HEK293 (cell line): ENCODE data around the gene NFIC.

ENCODE experiments used
- CTCF ChIA-PET: fragments of 350-600 bp; formaldehyde crosslinking; extraction: SDS; loops from one replicate; lab custom pipeline; 2021; ENCODE audit warnings: antibody characterized with exemption; lab: Yijun Ruan, JAX
- POLR2A ChIA-PET: fragments of 300-600 bp; formaldehyde crosslinking; extraction: SDS; loops from one replicate; lab custom pipeline; 2020; ENCODE audit warnings: antibody characterized with exemption, inconsistent platforms; lab: Yijun Ruan, JAX
- H3K27ac ChIP-seq: fragments of 200-500 bp; sonication (Bioruptor generic); 2 replicates; pipeline ENCODE4 v1.5.1; 2014; ENCODE audit warnings: low read depth, low read length, control low read depth, inconsistent platforms; ENCODE audit errors: extremely low read depth
- H3K36me3 ChIP-seq, 2 experiments: fragments of 200-500 bp in 1 of 2; sonication (Bioruptor generic) in 1 of 2; 1 replicate in 1 of 2; 2 replicates in 1 of 2; pipeline ENCODE4 v1.5.1; 2014 to 2017; ENCODE audit warnings: inconsistent platforms in 2 of 2, low read length in 2 of 2; ENCODE audit not compliant: control insufficient read depth in 2 of 2, insufficient read depth in 1 of 2
- H3K4me1 ChIP-seq: fragments of 200-500 bp; sonication (Bioruptor generic); 2 replicates; pipeline ENCODE4 v1.5.1; 2014; ENCODE audit warnings: mild to moderate bottlenecking, low read length, inconsistent platforms; ENCODE audit not compliant: control insufficient read depth, insufficient read depth
- H3K4me3 ChIP-seq: 2 replicates; pipeline ENCODE4 v1.5.1; 2011; ENCODE audit warnings: low read depth, mild to moderate bottlenecking, control low read depth, low read length, moderate library complexity
- H3K9me3 ChIP-seq: fragments of 200-500 bp; sonication (Bioruptor generic); 2 replicates; pipeline ENCODE4 v1.5.1; 2014; ENCODE audit warnings: low read depth, low read length, inconsistent platforms; ENCODE audit not compliant: control insufficient read depth, insufficient read depth
- KLF9 ChIP-seq: fragments of 450-650 bp; formaldehyde crosslinking; IDR thresholded peaks from 2 replicates; pipeline ENCODE4 v1.5.1; 2016; ENCODE audit warnings: missing biosample characterization, missing genetic modification characterization, low read depth
- MZF1 ChIP-seq: fragments of 450-650 bp; formaldehyde crosslinking; IDR thresholded peaks from 2 replicates; pipeline ENCODE4 v1.5.1; 2017; ENCODE audit warnings: missing biosample characterization, missing genetic modification characterization, borderline replicate concordance
- SETDB1 ChIP-seq: IDR thresholded peaks from one replicate; pipeline ENCODE4 v1.6.1; 2017; ENCODE audit warnings: mild to moderate bottlenecking, low read length, moderate library complexity, mixed read lengths; ENCODE audit not compliant: insufficient read length
- SP2 ChIP-seq: fragments of 450-650 bp; formaldehyde crosslinking; IDR thresholded peaks from 2 replicates; pipeline ENCODE4 v1.5.1; 2016; ENCODE audit warnings: missing biosample characterization, missing genetic modification characterization
- ZBTB21 ChIP-seq: fragments of 450-650 bp; formaldehyde crosslinking; IDR thresholded peaks from 2 replicates; pipeline ENCODE4 v1.5.1; 2017; ENCODE audit warnings: missing biosample characterization, missing genetic modification characterization
- ZFHX2 ChIP-seq: fragments of 450-650 bp; formaldehyde crosslinking; conservative IDR thresholded peaks from 2 replicates; pipeline ENCODE4 v1.5.1; 2016; ENCODE audit warnings: missing biosample characterization, missing genetic modification characterization
- ZFP3 ChIP-seq: fragments of 450-650 bp; formaldehyde crosslinking; IDR thresholded peaks from 2 replicates; pipeline ENCODE4 v1.5.1; 2016; ENCODE audit warnings: low read depth, missing biosample characterization, missing genetic modification characterization
- ZNF132 ChIP-seq: fragments of 450-650 bp; formaldehyde crosslinking; IDR thresholded peaks from 2 replicates; pipeline ENCODE4 v1.5.1; 2017; ENCODE audit warnings: missing biosample characterization, missing genetic modification characterization, borderline replicate concordance
- ZNF133 ChIP-seq: fragments of 450-650 bp; formaldehyde crosslinking; IDR thresholded peaks from 2 replicates; pipeline ENCODE4 v1.5.1; 2016; ENCODE audit warnings: missing biosample characterization, missing genetic modification characterization
- ZNF155 ChIP-seq: fragments of 450-650 bp; formaldehyde crosslinking; IDR thresholded peaks from 2 replicates; pipeline ENCODE4 v1.5.1; 2016; ENCODE audit warnings: missing biosample characterization, missing genetic modification characterization
- ZNF19 ChIP-seq: fragments of 450-650 bp; formaldehyde crosslinking; IDR thresholded peaks from 2 replicates; pipeline ENCODE4; 2016; ENCODE audit warnings: missing biosample characterization, missing genetic modification characterization, low read depth
- ZNF23 ChIP-seq: fragments of 450-650 bp; formaldehyde crosslinking; IDR thresholded peaks from 2 replicates; pipeline ENCODE4 v1.5.1; 2016; ENCODE audit warnings: missing biosample characterization, missing genetic modification characterization, borderline replicate concordance
- ZNF350 ChIP-seq: fragments of 450-650 bp; formaldehyde crosslinking; IDR thresholded peaks from 2 replicates; pipeline ENCODE4 v1.5.0; 2017; ENCODE audit warnings: missing biosample characterization, mild to moderate bottlenecking, missing genetic modification characterization
- ZNF391 ChIP-seq: fragments of 450-650 bp; formaldehyde crosslinking; IDR thresholded peaks from 2 replicates; pipeline ENCODE4 v1.5.1; 2016; ENCODE audit warnings: low read depth, missing biosample characterization, missing genetic modification characterization, borderline replicate concordance
- ZNF416 ChIP-seq: fragments of 450-650 bp; formaldehyde crosslinking; IDR thresholded peaks from 2 replicates; pipeline ENCODE4 v1.5.1; 2016; ENCODE audit warnings: missing biosample characterization, missing genetic modification characterization
- ZNF426 ChIP-seq: fragments of 450-650 bp; formaldehyde crosslinking; IDR thresholded peaks from 2 replicates; pipeline ENCODE4 v1.5.1; 2017; ENCODE audit warnings: missing biosample characterization, missing genetic modification characterization, mild to moderate bottlenecking, inconsistent platforms, moderate library complexity
- ZNF658 ChIP-seq: fragments of 450-650 bp; formaldehyde crosslinking; IDR thresholded peaks from 2 replicates; pipeline ENCODE4; 2016; ENCODE audit warnings: missing biosample characterization, missing genetic modification characterization
- ZNF664 ChIP-seq: fragments of 450-650 bp; formaldehyde crosslinking; IDR thresholded peaks from 2 replicates; pipeline ENCODE4 v1.5.1; 2016; ENCODE audit warnings: missing biosample characterization, missing genetic modification characterization
- ZNF843 ChIP-seq: fragments of 450-650 bp; formaldehyde crosslinking; IDR thresholded peaks from 2 replicates; pipeline ENCODE4 v1.5.1; 2016; ENCODE audit warnings: missing biosample characterization, missing genetic modification characterization
- TF ChIP-seq, protein P1 (sequence below): fragments of 450-650 bp; formaldehyde crosslinking; IDR thresholded peaks from 2 replicates; pipeline ENCODE4 v1.5.1; 2016; ENCODE audit warnings: missing biosample characterization, missing genetic modification characterization
- TF ChIP-seq, protein P2 (sequence below): fragments of 450-650 bp; formaldehyde crosslinking; IDR thresholded peaks from 2 replicates; pipeline ENCODE4 v1.5.0; 2017; ENCODE audit warnings: missing biosample characterization, missing genetic modification characterization, borderline replicate concordance
- TF ChIP-seq, protein P3 (sequence below): fragments of 450-650 bp; formaldehyde crosslinking; IDR thresholded peaks from 2 replicates; pipeline ENCODE4 v1.5.1; 2016; ENCODE audit warnings: missing biosample characterization, missing genetic modification characterization
- TF ChIP-seq, protein P4 (sequence below): fragments of 450-650 bp; formaldehyde crosslinking; IDR thresholded peaks from 2 replicates; pipeline ENCODE4 v1.5.1; 2016; ENCODE audit warnings: missing biosample characterization, missing genetic modification characterization, low read depth
- TF ChIP-seq, protein P5 (sequence below): fragments of 450-650 bp; IDR thresholded peaks from 2 replicates; pipeline ENCODE4 v1.5.1; 2018; ENCODE audit warnings: missing biosample characterization, mild to moderate bottlenecking, missing genetic modification characterization

NFIC gene

DNA sequence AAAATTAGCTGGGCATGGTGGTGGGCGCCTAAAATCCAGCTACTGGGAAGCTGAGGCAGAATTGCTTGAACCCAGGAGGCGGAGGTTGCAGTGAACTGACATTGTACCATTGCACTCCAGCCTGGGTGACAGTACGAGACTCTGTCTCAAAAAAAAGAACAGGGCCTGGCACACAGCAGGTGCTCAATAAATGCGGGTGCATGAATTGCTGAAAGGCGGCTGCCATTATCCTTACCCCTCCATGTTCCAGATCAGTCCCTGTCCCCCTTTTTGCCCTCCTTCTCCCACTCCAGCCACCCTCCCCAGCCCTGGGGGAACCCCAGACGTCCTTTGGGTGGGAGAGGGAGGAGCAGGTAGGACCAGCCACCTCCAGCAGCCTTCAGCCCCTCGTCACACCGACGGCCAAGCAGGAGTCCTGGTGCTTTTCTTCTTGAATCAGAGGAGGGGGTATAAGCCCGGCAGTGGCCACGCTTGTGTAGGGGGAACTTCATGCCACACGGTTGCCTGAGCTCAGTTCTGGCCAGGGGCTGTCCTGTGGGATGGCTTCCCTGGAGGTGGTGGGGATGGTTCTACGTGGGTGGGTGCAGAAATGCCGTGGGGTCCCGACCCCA is 20.4 kb upstream of the NFIC start:
- ChIA-PET CTCF (interaction anchor here (0.5 to 1.0 kb wide), 3 partner anchors 10 to 342 kb away, joined by 3 read pairs; no protein-coding TSS in a partner anchor), POLR2A (interaction anchor here (0.5 kb wide), 1 partner anchor 73 kb away, joined by 5 read pairs; no protein-coding TSS in a partner anchor)
- Histone ChIP-seq H3K4me1 (no peaks in the 10 kb centered on the region), H3K9me3 (no peaks in the 10 kb centered on the region), H3K36me3 (no peaks in the 10 kb centered on the region), H3K27ac (no peak overlapping the region), H3K4me3 (no peak overlapping the region)
- TF ChIP-seq ZNF391 (no peak), ZFHX2 (tag by site-specific recombination) (peak; percentile 30), ZNF132 (tag by site-specific recombination) (no peak), ZNF664 (tag by site-specific recombination) (0 out of 2 replicates have a peak, but pooled peaks have one; percentile 26), MZF1 (tag by site-specific recombination) (no peak)

DNA sequence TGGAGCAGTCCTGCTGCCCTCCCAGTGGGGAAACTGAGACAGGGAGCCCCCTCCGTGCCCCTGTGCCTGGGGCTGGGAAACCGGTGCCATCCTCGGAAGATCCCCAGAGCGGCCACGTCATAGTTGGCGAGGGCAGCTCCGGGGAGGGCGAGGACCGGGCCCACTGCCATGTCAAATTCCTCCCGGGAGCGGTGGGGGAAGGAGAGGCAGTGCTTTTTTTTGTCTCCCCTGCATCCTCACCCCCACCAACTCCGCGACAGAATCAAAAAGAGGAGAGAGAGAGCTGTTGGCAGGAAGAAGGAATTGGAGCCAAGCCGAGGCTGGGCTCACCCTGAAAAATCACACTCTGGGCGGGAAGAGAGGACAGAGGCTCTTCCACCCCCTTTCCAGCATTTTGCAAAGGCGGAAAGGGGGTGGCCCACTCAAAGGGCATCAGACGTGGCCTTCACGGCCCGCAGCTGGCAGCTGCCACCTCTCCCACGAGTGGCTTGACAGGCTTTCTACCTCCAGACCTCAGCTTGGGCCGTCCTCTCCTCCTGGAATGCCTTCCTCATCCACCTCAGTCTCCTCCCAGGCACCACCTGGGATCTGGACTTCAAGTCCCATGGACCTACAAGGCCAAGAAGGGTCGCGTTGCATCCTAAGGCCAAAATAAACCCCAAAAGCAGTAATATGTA is 19.6 kb upstream of the NFIC start:
- Histone ChIP-seq H3K36me3 (no peaks in the 10 kb centered on the region), H3K27ac (no peak overlapping the region), H3K4me3 (no peak overlapping the region), H3K4me1 (no peaks in the 10 kb centered on the region), H3K9me3 (no peaks in the 10 kb centered on the region)
- ChIA-PET CTCF (interaction anchor here (0.5 to 1.0 kb wide), 6 partner anchors 11 to 341 kb away, joined by 3 read pairs; no protein-coding TSS in a partner anchor), POLR2A (interaction anchor here (0.5 kb wide), 1 partner anchor 73 kb away, joined by 5 read pairs; no protein-coding TSS in a partner anchor)
- TF ChIP-seq, protein P1, sequence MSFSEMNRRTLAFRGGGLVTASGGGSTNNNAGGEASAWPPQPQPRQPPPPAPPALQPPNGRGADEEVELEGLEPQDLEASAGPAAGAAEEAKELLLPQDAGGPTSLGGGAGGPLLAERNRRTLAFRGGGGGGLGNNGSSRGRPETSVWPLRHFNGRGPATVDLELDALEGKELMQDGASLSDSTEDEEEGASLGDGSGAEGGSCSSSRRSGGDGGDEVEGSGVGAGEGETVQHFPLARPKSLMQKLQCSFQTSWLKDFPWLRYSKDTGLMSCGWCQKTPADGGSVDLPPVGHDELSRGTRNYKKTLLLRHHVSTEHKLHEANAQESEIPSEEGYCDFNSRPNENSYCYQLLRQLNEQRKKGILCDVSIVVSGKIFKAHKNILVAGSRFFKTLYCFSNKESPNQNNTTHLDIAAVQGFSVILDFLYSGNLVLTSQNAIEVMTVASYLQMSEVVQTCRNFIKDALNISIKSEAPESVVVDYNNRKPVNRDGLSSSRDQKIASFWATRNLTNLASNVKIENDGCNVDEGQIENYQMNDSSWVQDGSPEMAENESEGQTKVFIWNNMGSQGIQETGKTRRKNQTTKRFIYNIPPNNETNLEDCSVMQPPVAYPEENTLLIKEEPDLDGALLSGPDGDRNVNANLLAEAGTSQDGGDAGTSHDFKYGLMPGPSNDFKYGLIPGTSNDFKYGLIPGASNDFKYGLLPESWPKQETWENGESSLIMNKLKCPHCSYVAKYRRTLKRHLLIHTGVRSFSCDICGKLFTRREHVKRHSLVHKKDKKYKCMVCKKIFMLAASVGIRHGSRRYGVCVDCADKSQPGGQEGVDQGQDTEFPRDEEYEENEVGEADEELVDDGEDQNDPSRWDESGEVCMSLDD (tag by site-specific recombination), result no peak
- TF ChIP-seq SP2 (tag by site-specific recombination) (no peak), KLF9 (tag by site-specific recombination) (no peak), ZNF155 (no peak), ZNF19 (tag by site-specific recombination) (no peak), ZNF350 (tag by site-specific recombination) (no peak), ZNF416 (tag by site-specific recombination) (no peak), ZNF133 (tag by site-specific recombination) (no peak), ZNF658 (tag by site-specific recombination) (no peak), ZNF843 (tag by site-specific recombination) (no peak), ZNF23 (tag by site-specific recombination) (no peak), ZBTB21 (tag by site-specific recombination) (no peak), ZNF426 (tag by site-specific recombination) (no peak), SETDB1 (no peak), ZFP3 (tag by site-specific recombination) (no peak)
- TF ChIP-seq, protein P2, sequence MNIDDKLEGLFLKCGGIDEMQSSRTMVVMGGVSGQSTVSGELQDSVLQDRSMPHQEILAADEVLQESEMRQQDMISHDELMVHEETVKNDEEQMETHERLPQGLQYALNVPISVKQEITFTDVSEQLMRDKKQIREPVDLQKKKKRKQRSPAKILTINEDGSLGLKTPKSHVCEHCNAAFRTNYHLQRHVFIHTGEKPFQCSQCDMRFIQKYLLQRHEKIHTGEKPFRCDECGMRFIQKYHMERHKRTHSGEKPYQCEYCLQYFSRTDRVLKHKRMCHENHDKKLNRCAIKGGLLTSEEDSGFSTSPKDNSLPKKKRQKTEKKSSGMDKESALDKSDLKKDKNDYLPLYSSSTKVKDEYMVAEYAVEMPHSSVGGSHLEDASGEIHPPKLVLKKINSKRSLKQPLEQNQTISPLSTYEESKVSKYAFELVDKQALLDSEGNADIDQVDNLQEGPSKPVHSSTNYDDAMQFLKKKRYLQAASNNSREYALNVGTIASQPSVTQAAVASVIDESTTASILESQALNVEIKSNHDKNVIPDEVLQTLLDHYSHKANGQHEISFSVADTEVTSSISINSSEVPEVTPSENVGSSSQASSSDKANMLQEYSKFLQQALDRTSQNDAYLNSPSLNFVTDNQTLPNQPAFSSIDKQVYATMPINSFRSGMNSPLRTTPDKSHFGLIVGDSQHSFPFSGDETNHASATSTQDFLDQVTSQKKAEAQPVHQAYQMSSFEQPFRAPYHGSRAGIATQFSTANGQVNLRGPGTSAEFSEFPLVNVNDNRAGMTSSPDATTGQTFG (tag by site-specific recombination), result no peak
- TF ChIP-seq, protein P3, sequence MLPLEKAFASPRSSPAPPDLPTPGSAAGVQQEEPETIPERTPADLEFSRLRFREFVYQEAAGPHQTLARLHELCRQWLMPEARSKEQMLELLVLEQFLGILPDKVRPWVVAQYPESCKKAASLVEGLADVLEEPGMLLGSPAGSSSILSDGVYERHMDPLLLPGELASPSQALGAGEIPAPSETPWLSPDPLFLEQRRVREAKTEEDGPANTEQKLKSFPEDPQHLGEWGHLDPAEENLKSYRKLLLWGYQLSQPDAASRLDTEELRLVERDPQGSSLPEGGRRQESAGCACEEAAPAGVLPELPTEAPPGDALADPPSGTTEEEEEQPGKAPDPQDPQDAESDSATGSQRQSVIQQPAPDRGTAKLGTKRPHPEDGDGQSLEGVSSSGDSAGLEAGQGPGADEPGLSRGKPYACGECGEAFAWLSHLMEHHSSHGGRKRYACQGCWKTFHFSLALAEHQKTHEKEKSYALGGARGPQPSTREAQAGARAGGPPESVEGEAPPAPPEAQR, result no peak
- TF ChIP-seq, protein P4, sequence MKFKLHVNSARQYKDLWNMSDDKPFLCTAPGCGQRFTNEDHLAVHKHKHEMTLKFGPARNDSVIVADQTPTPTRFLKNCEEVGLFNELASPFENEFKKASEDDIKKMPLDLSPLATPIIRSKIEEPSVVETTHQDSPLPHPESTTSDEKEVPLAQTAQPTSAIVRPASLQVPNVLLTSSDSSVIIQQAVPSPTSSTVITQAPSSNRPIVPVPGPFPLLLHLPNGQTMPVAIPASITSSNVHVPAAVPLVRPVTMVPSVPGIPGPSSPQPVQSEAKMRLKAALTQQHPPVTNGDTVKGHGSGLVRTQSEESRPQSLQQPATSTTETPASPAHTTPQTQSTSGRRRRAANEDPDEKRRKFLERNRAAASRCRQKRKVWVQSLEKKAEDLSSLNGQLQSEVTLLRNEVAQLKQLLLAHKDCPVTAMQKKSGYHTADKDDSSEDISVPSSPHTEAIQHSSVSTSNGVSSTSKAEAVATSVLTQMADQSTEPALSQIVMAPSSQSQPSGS (tag by site-specific recombination), result no peak
- TF ChIP-seq, protein P5, sequence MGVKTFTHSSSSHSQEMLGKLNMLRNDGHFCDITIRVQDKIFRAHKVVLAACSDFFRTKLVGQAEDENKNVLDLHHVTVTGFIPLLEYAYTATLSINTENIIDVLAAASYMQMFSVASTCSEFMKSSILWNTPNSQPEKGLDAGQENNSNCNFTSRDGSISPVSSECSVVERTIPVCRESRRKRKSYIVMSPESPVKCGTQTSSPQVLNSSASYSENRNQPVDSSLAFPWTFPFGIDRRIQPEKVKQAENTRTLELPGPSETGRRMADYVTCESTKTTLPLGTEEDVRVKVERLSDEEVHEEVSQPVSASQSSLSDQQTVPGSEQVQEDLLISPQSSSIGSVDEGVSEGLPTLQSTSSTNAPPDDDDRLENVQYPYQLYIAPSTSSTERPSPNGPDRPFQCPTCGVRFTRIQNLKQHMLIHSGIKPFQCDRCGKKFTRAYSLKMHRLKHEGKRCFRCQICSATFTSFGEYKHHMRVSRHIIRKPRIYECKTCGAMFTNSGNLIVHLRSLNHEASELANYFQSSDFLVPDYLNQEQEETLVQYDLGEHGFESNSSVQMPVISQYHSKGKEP (tag by site-specific recombination), result no peak
